ENCODE data around the gene SELP.

The SELP gene

DNA sequence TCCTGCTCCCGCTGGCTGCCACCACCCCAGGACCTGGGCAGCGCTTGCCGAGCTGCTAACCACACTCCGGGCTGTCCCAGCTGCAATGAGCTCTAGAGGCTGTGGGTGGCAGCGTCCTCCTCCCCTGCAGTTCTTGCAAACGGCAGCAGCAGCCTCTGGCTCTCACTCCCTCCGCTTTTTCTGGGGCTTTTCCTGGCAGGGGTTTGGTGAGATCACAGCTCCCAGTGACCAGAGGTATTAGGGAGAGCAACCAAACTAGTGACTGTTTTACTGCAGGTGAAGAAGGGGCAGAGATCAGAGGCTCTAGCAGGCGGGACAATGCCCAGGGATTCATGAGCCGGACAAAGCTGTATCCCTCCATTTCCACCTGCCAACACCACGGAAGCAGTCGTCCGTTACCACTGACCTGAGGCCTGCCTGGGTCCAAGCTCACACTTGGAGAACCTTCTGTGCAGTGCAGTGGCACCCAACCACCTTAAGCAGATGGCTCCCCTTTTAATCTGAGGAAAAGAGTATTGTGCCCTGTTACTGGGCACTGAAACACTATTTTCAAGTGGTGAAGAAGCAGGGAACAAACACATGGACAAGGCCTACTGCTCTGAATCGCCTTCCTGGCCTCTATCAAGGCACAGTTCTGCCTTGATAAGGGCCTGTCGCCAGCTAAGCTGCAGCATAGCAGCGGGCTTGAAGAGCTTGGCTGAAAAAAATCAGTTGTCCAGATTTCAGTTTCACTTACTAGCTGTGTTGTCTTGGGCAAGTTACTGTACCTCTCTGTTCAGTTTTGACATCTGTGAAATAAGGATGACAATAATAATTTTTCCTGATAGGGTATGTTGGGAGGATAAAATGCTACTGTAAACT, 43.3 kb downstream of the SELP start, which contains the start of gene F5 (continued):
- TF ChIP-seq ZNF768 (tag by site-specific recombination; IDR thresholded peaks at IDR 0.05) (0 out of 2 replicates have a peak, but pooled peaks have one; percentile 34), GLIS1 (tag by site-specific recombination; IDR thresholded peaks at IDR 0.05) (peak; percentile 28; the same call in 1 of the 2 replicates), ZNF621 (tag by site-specific recombination; IDR thresholded peaks at IDR 0.05) (no peak), ZNF341 (tag by site-specific recombination; IDR thresholded peaks at IDR 0.05; ENCODE audit: low read depth) (peak; percentile 97)
- TF ChIP-seq, protein P1, sequence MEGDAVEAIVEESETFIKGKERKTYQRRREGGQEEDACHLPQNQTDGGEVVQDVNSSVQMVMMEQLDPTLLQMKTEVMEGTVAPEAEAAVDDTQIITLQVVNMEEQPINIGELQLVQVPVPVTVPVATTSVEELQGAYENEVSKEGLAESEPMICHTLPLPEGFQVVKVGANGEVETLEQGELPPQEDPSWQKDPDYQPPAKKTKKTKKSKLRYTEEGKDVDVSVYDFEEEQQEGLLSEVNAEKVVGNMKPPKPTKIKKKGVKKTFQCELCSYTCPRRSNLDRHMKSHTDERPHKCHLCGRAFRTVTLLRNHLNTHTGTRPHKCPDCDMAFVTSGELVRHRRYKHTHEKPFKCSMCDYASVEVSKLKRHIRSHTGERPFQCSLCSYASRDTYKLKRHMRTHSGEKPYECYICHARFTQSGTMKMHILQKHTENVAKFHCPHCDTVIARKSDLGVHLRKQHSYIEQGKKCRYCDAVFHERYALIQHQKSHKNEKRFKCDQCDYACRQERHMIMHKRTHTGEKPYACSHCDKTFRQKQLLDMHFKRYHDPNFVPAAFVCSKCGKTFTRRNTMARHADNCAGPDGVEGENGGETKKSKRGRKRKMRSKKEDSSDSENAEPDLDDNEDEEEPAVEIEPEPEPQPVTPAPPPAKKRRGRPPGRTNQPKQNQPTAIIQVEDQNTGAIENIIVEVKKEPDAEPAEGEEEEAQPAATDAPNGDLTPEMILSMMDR (tag by site-specific recombination; IDR thresholded peaks at IDR 0.05), result peak; percentile 75

DNA sequence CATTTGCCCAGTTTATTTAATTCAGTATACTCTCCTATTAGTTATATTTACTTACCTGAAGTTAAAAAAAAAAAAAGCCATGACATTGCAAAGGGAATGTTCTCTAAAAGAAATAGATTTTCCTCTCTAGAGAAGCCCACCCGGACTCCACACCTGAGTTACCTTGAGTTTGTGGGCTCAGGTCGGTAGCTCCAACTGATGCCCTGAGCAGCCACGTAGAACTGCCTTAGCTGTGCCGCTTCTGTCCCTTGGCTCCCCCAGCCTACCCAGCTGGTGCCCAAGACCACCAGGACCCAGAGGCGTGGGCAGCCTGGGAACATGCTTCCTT, 43.9 kb downstream of the SELP start:
- Histone ChIP-seq H3K4me3 (ENCODE audit: low read depth, low read length) (peak overlapping the region; percentile 3), H3K9me3 (ENCODE audit: control insufficient read depth, insufficient read depth, low read depth, low read length) (no peaks in the 10 kb centered on the region), H3K4me1 (ENCODE audit: control insufficient read depth, insufficient read depth, low read length) (no peaks in the 10 kb centered on the region), H3K36me3 (ENCODE audit: control insufficient read depth in 2 of 2, insufficient read depth in 1 of 2, low read length in 2 of 2) (no peaks in the 10 kb centered on the region), H3K27ac (ENCODE audit: extremely low read depth, low read depth, low read length) (no peak overlapping the region)
- TF ChIP-seq, protein P2, sequence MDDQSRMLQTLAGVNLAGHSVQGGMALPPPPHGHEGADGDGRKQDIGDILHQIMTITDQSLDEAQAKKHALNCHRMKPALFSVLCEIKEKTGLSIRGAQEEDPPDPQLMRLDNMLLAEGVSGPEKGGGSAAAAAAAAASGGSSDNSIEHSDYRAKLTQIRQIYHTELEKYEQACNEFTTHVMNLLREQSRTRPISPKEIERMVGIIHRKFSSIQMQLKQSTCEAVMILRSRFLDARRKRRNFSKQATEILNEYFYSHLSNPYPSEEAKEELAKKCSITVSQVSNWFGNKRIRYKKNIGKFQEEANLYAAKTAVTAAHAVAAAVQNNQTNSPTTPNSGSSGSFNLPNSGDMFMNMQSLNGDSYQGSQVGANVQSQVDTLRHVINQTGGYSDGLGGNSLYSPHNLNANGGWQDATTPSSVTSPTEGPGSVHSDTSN (CRISPR knock-in tag; IDR thresholded peaks at IDR 0.05), result 0 out of 2 replicates have a peak, but pooled peaks have one; percentile 26
- TF ChIP-seq, protein P3, sequence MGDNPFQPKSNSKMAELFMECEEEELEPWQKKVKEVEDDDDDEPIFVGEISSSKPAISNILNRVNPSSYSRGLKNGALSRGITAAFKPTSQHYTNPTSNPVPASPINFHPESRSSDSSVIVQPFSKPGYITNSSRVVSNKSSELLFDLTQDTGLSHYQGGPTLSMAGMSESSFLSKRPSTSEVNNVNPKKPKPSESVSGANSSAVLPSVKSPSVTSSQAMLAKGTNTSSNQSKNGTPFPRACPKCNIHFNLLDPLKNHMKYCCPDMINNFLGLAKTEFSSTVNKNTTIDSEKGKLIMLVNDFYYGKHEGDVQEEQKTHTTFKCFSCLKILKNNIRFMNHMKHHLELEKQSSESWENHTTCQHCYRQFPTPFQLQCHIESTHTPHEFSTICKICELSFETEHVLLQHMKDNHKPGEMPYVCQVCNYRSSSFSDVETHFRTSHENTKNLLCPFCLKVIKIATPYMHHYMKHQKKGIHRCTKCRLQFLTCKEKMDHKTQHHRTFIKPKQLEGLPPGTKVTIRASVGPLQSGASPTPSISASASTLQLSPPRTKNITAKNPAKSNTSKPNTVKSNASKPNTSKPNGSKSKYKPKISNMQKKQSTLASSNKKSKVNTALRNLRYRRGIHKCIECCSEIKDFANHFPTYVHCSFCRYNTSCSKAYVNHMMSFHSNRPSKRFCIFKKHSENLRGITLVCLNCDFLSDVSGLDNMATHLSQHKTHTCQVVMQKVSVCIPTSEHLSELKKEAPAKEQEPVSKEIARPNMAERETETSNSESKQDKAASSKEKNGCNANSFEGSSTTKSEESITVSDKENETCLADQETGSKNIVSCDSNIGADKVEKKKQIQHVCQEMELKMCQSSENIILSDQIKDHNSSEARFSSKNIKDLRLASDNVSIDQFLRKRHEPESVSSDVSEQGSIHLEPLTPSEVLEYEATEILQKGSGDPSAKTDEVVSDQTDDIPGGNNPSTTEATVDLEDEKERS (tag by site-specific recombination; IDR thresholded peaks at IDR 0.05), result no peak
- no peak for TF ChIP-seq ZNF473 (tag by site-specific recombination; IDR thresholded peaks at IDR 0.05)
- POLR2A ChIA-PET, result no interaction called here
- CTCF ChIA-PET, result interaction anchor here (0.6 to 1.9 kb wide), 19 partner anchors 10 to 1068 kb away, joined by 3 to 12 read pairs (median 4); no protein-coding TSS in a partner anchor

DNA sequence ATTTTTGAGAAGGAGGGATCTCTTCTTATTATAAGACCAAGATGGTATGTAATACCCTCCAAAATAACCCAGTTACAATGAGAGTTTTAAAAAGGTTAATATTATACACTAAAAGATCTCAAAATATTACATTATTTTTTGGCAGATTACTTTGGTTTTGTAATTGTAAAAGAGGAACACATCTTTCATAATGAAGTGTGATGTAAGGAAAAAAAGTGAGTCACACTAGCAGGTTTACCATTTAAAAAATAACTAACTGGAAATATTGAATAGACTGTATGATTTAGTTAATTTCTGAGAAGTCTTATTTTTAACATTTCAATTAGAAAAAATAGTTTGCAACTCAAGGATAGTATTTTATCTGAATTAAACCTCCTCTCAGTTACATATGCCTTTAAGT, 44.7 kb downstream of the SELP start:
- TF ChIP-seq ZNF777 (tag by site-specific recombination; IDR thresholded peaks at IDR 0.05; ENCODE audit: borderline replicate concordance), result no peak
- no peak for TF ChIP-seq ZNF23 (tag by site-specific recombination; IDR thresholded peaks at IDR 0.05; ENCODE audit: borderline replicate concordance)
- TF ChIP-seq ZNF132 (tag by site-specific recombination; IDR thresholded peaks at IDR 0.05; ENCODE audit: borderline replicate concordance), result no peak
- TF ChIP-seq, protein P1 (tag by site-specific recombination; IDR thresholded peaks at IDR 0.05), result no peak
- TF ChIP-seq ZNF830 (tag by site-specific recombination; IDR thresholded peaks at IDR 0.05; ENCODE audit: low read depth), result no peak
- TF ChIP-seq, protein P4, sequence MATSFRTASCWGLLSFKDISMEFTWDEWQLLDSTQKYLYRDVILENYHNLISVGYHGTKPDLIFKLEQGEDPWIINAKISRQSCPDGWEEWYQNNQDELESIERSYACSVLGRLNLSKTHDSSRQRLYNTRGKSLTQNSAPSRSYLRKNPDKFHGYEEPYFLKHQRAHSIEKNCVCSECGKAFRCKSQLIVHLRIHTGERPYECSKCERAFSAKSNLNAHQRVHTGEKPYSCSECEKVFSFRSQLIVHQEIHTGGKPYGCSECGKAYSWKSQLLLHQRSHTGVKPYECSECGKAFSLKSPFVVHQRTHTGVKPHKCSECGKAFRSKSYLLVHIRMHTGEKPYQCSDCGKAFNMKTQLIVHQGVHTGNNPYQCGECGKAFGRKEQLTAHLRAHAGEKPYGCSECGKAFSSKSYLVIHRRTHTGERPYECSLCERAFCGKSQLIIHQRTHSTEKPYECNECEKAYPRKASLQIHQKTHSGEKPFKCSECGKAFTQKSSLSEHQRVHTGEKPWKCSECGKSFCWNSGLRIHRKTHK (tag by site-specific recombination; IDR thresholded peaks at IDR 0.05), result no peak
- no peak overlapping the region for H3K27ac ChIP-seq (ENCODE audit: extremely low read depth, low read depth, low read length)
- H3K36me3 ChIP-seq (ENCODE audit: control insufficient read depth in 2 of 2, insufficient read depth in 1 of 2, low read length in 2 of 2), result no peaks in the 10 kb centered on the region
- no peak overlapping the region for H3K4me3 ChIP-seq (ENCODE audit: low read depth, low read length)
- no peaks in the 10 kb centered on the region for H3K4me1 ChIP-seq (ENCODE audit: control insufficient read depth, insufficient read depth, low read length)
- CTCF ChIA-PET, result interaction anchor here (0.8 to 1.9 kb wide), 5 partner anchors 16 to 121 kb away, joined by 3 to 10 read pairs (median 5); no protein-coding TSS in a partner anchor
- H3K9me3 ChIP-seq (ENCODE audit: control insufficient read depth, insufficient read depth, low read depth, low read length), result no peaks in the 10 kb centered on the region
- POLR2A ChIA-PET, result no interaction called here

Measured in HEK293 (cell line).